GM21737 (cell line): ENCODE data around the gene CHPF.

Experiments
- ATAC-seq: cut with Tn5 transposase; IDR thresholded peaks from one replicate; pipeline ENCODE4 v1.9.1; 2021; ENCODE audit warnings: mild to moderate bottlenecking, moderate library complexity; ENCODE audit not compliant: unreplicated experiment

Gene CHPF

DNA sequence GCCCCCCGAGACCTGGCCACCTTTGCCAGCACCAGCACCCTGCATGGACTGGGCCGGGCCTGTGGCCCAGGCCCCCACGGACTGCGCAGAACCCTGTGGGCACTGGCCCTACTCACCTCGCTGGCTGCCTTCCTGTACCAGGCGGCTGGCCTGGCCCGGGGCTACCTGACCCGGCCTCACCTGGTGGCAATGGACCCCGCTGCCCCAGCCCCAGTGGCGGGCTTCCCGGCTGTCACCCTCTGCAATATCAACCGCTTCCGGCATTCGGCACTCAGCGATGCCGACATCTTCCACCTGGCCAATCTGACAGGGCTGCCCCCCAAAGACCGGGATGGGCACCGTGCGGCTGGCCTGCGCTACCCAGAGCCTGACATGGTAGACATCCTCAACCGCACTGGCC lies 28.8 kb downstream of the CHPF start:
- no peak for ATAC-seq

DNA sequence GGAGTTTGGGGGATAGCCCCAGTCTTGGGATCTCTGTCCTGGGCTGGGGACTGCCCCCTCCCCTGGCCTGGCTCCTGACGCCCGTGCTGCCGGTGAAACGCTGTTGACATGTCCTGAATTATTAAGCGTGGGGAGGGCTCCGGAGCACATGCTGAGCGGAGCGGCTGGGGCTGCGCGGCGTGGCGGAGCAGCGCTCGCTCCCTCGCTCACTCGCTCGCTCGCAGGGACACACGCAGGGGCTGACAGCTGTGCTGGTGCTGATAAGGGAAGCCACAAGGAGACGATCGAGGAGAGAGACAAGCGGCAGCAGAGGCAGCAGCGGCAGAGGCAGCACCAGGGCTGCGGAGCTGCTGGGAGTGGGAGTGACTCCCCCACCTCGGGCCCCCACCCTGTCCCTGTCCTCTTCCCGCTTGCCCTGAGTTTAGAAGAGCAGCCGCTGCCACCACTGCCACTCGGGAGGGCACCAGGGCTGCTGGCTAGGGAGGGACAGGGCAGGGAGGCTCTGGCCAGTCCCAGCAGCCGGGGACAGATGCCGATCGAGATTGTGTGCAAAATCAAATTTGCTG lies 29.3 kb downstream of the CHPF start, which contains the start of gene ASIC4:
Gene ASIC4, plus strand, starts transcription at position 287 of the 566 bp plus-strand sequence. Its CDS starts 243 bp downstream, at position 530.
- ATAC-seq = no peak

DNA sequence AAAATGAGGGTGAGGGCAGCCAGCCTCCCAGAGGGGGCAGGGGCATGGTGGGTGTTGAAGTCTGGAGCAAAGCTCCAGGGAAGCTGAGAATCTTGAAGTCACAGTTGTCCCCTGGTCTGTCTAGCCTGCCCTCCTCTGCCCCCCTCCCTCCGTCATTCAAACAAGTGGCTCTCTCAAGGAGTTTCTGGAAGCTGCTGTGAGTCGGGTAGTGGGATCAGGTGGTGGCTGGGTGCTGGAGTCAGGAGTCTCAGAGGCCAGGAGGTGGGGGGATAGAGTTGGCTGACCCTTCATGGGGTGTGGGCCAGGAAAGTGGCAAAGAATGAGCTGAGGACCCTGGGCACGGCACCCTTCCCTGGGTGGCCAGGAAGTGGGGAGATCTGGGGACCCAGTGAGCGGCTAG lies 29.8 kb downstream of the CHPF start:
- no peak for ATAC-seq

DNA sequence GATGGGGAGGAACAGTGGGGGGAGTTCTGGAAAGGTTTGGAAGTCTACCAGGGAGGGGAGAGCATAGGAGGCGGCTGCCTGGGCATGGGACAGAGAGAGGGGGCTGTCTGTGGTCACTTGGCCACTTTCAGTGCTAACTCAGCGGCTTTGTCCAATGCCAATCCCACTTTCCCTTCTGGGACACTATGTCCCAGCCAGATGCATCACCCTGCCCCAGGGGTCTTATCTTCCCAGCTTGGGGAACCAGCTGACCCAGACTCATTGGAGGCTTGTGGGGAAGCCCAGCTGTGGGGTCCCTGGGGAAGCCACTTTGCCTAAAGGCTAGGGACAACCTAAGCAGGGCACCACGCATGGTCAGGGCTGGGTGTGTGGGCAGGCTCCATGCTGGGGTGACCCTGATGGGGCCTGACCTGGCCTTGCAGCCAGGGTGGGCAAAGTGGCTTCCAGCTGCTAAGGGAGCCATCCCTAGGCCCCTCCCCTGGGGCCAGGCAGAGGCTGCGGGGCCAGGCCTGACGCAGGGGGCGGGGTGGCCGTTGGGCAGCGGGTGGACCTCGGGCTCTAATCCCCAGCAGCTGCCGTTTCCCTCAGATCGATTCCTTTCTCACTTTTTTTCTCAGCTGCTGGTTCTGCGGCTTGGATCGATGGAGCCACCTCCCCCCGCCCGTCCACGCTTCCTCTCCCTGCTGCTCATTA lies 30.9 kb downstream of the CHPF start:
- no peak for ATAC-seq

DNA sequence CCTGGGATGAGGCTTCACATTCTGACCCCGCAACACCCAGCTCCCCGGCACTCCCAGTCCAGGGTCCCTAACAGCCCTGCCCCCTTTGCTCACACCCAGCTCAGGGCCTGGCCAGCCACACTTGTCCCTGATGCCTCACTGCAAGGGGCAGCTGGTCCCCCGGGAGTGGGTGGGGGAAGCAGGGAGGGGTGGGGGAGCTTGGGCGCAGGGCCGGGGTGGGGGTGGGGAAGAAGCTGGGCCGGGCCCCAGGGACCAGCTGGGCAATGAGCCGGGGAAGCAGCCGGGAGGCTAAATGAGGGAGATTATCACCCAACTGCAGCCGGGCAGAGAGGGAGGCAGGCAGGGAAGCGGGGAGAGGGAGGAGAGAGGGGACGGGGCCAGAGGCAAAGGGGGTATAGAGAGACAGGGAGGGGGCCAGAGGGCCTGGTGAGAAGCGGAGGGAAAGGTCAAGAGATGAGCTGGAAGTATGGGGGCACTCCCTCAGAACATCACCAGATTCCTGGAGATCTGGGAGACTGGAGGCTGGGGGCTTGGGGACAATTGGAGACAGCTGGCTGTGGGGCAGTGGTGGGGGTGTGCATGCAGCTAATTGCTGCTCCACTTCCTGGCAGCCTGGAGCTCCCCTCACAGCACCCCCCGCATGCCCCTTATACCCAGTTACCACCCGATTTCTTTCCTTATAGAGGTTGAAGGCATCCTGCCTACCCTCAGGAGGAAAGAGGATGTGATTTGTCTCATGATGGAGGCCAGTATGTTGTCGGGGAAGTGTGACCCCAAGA lies 31.9 kb downstream of the CHPF start:
- ATAC-seq = no peak

DNA sequence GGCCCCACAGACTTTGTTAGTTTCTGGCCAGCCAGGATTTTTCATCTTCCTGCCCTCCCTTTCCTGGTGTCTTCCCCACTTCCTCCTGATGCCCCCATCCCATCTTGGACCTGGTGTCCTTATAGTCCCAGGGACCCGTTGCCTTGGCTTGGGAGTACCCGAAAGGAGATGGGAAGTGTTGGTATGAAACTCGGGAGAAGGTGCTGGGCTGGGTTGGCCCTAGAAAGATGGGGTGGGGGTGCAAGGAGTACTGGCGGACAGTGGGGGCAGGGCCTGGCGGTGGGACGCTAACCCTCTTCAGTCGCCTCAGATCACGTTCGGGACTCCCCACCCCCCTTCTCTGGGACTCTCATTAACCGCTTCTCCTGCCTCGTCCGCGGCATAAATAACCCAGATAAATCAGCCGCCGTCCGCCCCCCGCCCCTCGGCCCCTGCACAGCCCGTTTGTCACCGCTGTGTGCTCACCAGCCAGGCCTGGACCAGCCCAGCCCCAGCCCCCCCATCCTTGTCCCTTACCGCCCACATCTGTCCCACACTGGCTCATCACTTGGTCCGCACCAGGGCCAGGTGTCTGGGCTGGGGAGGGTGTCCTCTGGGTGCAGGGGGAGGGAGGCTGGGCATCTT lies 33.0 kb downstream of the CHPF start:
- ATAC-seq = no peak

DNA sequence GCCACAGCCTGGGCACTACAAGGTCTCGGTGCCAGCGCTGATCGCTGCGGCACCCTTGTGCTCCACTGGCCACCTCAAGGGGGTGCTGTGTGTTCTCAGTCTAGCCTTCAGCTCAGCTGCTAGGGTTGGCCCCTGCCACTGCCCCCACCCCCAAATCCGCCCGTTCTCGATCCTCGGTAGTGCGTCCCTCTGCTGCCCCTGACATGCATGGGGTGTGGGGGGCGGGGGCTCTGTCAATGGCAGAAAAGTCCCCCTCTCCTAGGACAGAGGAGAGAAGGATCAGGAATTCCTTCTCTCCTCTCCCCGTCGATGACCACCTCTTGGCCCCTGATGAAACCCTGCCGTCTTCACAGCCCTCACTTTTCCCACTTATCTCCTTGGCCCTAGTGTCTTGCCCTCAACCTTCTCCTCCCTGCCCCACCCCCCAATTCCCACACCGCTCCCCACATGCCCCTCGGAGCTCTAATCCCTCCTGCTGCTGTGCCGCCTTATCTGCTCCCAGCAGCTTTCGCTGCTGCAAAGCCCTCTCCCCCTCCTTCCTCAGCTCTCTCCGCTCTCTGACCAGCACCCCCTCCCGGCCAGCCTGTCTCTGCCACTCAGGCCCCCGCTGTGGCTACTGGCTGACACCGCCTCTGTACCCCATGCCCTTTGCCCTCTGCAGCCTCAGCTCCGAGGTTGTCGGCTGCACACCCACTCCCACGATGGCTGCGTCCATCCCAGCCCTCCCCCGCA lies 33.7 kb downstream of the CHPF start:
- peak; percentile 60 for ATAC-seq

DNA sequence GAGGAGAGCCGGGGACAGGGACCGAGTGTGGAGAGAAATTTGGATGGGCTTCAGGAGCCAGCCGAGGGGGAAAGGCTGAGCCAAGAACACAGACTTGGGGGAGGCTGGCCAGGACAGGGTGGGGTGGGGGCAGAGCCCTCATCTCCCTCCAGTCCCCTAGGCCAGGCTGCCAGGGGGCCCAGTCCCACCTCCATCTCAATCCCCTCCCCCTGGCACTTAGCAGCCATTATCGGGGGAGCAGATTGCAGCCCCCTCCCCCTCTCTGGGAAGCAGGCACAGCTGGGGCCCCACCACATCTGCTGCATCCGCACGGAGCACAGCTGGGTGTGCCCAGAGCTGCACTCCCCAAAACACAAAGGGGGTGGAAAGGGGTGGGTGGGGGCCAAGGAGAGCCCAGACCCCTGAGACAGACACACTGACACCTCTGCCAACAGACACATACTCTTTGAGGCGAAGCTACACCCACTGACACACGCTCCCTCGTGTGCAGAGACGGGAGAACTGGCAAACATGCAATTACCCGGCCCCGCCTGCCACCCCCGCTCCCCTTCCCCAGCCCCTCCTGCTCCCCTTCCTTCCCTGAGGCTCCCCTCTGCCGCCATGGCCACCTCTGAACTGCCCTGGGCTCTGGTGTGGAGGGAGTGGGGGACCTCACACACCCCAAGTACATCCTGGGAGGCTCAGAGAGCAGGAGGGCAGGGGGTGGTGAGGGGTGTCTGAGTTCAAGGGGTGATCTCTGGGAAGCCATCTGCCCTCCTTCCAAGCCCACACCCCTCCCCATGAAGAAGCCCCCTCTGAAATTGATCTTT lies 34.4 kb downstream of the CHPF start:
- ATAC-seq = peak; percentile 8

DNA sequence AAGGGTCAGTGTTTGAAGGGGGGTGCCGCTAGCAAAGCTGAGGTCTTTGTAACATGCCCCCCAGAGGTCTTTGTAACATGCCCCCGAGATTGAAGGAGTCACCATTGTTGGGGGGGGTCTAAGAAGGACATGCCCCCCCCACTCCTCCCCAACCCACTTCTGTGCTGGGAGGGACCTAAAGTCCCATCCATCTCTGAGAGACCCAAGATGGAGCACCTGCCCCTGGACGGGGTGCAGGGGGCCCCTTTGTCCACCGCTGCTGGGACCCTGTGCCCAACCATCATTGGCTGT lies 35.2 kb downstream of the CHPF start:
- no peak for ATAC-seq

DNA sequence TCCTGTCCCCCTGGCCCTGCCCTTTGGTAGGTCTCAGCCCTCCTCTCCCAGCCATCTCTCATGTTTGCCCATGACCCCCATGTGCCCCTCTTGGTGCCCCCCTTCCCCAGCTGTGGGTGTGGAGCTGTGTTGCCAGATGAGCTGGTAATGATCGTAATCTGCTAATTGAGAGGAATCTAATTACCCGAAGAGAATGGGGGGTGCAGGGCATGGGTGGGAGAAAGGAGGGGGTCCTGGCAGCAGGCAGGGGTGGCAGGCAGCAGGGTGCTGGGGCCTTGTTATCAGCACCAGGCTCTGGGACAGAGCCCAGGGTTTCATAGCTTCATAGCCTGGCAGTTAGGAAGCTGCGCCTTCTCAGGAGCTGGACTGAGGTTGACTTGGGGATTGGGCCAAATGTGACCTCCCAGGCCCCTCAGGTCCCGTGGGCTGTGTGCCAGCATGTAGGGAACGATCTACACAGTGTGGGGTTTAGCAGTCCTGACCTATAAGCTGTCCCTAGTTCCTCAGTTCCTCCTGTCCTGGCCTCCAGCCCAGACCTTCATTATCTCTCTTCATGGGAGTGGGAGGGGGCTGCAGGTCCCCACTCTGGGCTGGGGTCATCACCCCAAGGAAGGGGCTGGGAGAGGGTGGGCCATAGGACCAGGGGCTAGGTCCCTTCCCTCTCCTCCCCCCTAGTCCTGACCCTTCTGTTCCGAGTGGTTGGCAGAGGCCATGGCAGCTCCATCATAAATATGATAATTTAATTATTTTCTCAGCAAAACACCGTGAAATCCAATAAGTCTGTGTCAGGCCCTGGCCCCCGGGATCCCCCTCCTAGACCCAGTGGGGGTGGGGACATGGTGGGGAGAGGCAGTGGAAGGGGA lies 35.8 kb downstream of the CHPF start:
- ATAC-seq = no peak

DNA sequence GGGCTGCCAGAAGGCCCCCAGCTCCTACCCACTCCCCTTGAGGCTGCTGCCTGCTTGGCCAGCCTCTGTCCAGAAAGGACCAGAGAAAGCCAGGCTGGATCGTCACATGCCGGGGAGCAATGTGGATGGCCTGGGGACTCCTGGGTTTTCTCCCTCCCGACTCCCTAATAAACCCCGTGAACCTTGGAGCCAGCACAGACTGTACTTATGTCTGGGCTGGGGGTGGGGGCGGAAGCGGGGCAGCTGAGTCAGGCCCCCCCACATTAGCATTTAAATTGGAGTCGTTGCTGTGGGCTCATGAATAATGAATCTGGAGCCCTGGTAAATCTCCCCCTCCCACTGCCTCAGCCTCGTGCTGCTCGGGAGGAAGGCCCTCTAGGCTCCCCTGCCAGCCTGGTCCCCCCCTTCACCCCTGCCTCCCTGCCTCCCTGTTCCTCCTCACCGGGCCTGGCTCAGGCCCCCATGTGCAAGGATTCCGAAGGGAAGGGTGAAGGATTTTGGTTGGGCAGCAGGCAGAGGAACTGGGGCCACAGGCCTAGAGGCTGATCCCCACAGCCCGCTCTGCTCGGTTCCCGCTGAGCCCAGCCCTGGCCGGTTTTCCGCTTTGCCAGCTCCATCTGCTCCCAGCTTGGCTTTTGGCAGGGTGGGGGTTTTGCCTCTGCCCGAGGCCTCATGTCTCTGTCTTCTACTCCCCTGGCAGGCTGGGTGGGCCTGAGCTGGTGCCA lies 36.6 kb downstream of the CHPF start:
- ATAC-seq = no peak

DNA sequence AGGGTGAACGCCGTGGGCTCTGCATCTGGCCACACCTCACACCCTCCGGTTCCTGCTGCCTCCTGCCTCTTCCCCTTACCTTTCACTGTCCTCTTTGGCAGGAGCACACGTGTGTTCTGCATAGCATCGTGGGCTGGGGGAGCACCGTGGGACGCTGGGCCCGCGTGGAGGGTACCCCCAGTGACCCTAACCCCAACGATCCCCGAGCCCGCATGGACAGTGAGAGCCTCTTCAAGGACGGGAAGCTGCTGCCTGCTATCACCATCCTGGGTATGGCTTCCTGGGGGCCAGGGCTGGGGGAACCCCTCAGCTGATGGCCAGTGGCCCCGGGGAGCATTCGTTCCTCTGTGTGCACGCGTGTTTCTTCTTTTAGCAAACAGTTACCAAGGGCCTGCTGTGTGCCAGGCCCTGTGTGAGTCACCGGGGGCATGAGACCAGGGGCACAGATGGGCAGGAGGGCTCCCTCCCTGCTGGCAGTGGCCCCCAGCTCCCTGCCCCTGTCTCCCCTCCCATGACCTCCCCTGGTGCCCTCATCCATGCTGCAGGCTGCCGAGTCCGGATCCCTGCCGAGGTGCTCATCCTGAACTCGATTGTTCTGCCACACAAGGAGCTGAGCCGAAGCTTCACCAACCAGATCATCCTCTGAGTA lies 37.3 kb downstream of the CHPF start:
- ATAC-seq = no peak

DNA sequence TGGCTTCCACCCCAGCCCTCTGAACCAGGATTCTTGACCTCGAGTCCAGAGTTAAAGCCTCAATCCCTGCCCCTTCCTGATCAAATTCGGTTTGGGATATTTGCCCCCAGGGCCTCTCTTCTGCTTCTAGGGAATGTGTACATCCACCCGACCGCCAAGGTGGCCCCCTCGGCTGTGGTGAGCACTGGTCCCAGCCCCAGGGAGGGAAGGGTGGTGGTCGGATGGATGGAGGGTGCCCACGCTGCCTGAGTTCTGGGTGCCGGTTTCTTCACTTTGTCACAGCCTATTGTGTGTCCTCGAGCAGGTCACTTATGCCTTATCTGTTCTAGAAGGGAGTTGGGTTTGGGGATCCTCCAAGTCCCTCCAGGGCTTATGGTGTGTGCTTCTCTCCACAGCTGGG lies 38.0 kb downstream of the CHPF start:
- ATAC-seq = no peak

DNA sequence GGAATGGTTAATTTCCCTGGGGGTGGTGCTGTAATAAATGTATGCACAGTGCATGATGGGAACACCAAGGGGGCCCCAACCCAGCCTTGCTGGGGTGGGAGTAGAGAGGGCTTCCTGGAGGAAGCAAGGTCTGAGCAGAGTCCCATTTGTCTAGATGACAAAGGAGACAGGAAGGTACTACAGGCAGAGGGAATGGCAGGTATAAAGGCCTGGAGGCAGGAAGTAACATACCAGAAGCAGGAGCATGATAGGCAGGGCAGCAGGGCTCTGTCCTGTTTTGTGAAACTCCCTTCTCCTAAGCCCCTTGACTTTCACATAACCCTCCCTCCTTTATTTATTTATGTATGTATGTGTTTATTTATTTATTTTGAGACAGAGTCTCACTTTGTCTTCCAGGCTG lies 41.0 kb downstream of the CHPF start:
- ATAC-seq = no peak

DNA sequence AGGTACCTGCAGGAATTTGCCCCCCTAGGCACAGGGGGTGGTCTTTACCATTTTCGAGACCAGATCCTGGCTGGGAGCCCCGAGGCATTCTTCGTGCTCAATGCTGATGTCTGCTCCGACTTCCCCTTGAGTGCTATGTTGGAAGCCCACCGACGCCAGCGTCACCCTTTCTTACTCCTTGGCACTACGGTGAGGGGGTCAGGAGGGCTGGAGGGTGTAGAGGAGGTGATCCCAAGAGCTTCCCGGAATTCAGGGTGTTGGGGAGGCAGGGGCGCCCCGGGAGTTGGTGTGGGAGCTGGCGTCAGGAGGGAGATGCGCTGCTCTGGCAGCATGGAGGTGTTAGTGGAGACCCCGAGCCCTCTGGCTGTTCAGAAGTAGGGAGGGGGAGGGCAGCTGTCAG lies 41.8 kb downstream of the CHPF start:
- no peak for ATAC-seq

DNA sequence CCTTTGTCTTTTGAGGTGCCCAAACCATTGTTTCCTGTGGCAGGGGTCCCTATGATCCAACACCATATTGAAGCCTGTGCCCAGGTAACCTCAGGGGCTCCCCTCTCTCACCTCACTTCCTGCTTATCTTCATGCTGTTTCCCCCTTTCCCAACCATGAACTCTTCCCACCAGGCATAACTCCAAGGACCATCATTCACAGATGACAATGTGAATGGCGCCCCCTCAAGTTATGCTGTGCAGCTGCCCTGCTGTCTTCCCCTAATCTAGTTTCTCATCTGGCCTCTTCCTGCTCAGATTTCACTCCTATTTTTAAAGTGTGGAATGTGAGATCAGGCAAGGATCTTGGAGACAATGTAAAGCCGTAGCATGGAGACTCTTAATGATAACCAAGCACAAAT lies 43.5 kb downstream of the CHPF start:
- no peak for ATAC-seq

DNA sequence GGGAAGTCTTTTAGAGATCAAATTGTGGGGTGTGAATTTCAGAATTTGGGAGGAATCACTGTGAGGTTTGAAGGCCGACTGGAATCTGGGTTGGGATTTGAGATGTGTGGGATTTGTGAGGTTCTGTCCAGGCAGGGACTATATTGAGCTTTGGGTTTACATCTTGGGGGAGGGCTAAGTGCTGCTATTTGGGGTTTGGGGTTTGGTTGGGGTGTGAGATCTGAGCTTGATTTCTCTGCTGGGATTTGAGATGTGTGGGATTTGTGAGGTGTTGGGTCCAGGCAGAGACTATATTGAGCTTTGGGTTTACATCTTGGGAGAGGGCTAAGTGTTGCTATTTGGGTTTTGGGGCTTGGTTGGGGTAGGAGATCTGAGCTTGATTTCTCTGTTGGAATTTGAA lies 44.1 kb downstream of the CHPF start:
- no peak for ATAC-seq

DNA sequence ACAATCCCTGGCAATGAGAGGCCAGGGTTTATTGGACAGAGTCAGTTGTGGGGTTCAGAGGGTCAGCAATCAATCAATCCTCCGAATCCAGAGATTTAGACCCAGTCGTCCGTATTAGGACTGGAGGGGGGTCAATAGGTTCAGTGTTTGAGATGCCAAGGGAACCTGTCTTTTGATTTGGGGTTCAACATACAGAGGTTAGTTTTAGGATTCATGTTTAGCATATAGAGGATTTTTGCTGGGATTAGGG lies 44.6 kb downstream of the CHPF start:
- ATAC-seq = no peak
